Ishikawa (cell line): ENCODE data around the gene KAT6B.

Source experiments
- EGR1 ChIP-seq: IDR thresholded peaks from 2 replicates; pipeline ENCODE4 v1.6.1; 2012
- EP300 ChIP-seq: IDR thresholded peaks from 2 replicates; pipeline ENCODE4 v1.6.1; 2012; ENCODE audit warnings: borderline replicate concordance
- RAD21 ChIP-seq: IDR thresholded peaks from 2 replicates; pipeline ENCODE4 v1.6.1; 2012; ENCODE audit warnings: low read depth
- TAF1 ChIP-seq: IDR thresholded peaks from 2 replicates; pipeline ENCODE4 v1.6.1; 2012; ENCODE audit warnings: low read depth, mild to moderate bottlenecking
- TCF12 ChIP-seq: IDR thresholded peaks from 2 replicates; pipeline ENCODE4 v1.6.1; 2012; ENCODE audit warnings: low read depth
- YY1 ChIP-seq: IDR thresholded peaks from 2 replicates; pipeline ENCODE4 v1.6.1; 2012; ENCODE audit warnings: low read depth
- TF ChIP-seq, protein P1 (sequence below): IDR thresholded peaks from 2 replicates; pipeline ENCODE4 v1.6.1; 2012
- TF ChIP-seq, protein P2 (sequence below): IDR thresholded peaks from 2 replicates; pipeline ENCODE4 v1.6.1; 2012; ENCODE audit warnings: low read depth, mild to moderate bottlenecking

- TF ChIP-seq EP300 (no peak), RAD21 (no peak), YY1 (no peak), EGR1 (no peak), TCF12 (no peak), TAF1 (no peak)
- TF ChIP-seq, protein P1, sequence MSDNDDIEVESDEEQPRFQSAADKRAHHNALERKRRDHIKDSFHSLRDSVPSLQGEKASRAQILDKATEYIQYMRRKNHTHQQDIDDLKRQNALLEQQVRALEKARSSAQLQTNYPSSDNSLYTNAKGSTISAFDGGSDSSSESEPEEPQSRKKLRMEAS: no peak
- TF ChIP-seq, protein P2, sequence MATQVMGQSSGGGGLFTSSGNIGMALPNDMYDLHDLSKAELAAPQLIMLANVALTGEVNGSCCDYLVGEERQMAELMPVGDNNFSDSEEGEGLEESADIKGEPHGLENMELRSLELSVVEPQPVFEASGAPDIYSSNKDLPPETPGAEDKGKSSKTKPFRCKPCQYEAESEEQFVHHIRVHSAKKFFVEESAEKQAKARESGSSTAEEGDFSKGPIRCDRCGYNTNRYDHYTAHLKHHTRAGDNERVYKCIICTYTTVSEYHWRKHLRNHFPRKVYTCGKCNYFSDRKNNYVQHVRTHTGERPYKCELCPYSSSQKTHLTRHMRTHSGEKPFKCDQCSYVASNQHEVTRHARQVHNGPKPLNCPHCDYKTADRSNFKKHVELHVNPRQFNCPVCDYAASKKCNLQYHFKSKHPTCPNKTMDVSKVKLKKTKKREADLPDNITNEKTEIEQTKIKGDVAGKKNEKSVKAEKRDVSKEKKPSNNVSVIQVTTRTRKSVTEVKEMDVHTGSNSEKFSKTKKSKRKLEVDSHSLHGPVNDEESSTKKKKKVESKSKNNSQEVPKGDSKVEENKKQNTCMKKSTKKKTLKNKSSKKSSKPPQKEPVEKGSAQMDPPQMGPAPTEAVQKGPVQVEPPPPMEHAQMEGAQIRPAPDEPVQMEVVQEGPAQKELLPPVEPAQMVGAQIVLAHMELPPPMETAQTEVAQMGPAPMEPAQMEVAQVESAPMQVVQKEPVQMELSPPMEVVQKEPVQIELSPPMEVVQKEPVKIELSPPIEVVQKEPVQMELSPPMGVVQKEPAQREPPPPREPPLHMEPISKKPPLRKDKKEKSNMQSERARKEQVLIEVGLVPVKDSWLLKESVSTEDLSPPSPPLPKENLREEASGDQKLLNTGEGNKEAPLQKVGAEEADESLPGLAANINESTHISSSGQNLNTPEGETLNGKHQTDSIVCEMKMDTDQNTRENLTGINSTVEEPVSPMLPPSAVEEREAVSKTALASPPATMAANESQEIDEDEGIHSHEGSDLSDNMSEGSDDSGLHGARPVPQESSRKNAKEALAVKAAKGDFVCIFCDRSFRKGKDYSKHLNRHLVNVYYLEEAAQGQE: no peak
Observed at GRCh38 chr10:74909670-74910069, 83.3 kb downstream of the KAT6B start.
